NK-92 (cell line): ENCODE results near the gene LCN15.
"Not testable (repeated sequence)": the region's sequence is repeated elsewhere in the genome, so short reads cannot be mapped to it uniquely, and the experiment has no call there.

Experiments used
- DNase-seq: peaks from one replicate; lab custom pipeline; 2025; ENCODE audit not compliant: unreplicated experiment; lab: John Stamatoyannopoulos, UW

The LCN15 gene

DNA sequence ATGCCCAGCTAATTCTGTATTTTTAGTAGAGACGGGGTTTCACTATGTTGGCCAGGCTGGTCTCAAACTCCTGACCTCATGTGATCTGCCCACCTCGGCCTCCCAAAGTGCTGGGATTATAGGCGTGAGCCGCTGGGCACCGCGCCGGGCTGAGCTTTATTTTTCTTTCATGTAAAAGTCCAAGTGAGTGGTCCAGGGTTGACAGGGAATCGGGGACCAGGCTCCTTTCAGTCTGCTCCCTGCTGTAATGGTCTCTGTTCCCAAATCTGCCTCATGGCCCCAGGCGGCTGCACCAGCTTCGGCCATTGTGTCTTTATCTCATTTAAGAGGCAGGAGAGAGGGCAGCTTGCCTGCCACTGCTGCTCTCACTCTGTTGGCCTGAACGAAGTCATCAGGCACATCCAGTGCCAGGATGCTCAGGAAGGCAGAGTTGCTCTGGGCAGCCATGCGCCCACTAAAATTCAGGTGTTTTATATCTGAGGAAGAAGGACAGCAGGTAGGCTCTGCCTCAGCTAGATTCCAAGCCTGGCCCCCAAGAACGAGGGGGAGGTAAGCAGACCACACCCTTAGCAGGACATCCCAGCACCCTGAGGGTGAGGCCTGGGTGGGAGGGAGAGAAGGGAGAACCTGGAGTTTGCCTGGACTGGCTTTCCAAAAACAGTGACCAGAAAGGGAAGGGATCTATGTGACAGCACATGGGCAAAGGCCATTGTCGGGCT is 30.1 kb upstream of the LCN15 start:
- DNase-seq, result no peak

DNA sequence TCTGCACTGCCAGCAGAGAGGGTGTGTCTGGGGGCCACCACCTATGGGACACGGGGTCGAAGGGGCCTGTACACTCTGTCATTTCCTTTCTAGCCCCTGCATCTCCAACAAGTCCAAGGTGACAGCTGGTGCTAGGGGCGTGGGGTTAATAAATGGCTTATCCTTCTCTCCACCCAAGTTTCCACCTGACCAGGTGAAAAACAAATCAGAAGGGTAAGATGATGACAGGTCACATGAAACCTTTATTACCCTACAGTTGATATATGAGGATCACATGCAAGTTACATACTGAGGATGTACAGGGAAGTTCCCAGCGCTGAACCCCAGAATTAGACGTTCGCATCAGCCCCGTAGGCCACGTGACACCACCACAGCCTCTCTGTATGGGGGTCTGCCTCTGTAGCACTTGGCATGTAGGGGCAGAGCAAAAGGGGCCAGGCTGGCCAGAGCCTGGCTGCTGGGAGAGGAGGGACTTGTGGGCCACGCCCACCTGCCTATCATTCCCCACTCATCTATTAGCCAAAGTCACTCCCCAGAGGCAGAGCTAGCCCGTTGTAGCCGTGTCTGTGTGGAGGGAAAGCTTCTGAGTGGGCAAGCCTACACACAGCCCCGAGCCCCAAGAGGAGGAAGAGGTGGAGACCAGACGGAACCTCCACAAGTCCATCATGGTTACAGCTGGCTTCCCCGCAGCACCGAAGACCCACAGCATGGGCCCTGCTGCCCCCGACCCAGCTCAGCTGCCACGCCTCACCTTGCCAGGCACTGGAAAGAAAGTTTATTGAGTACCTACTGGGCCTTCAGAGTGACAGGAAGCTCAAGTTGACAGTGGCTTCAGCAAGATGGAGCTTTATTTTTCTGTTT is 29.0 kb upstream of the LCN15 start:
- DNase-seq, result no peak

DNA sequence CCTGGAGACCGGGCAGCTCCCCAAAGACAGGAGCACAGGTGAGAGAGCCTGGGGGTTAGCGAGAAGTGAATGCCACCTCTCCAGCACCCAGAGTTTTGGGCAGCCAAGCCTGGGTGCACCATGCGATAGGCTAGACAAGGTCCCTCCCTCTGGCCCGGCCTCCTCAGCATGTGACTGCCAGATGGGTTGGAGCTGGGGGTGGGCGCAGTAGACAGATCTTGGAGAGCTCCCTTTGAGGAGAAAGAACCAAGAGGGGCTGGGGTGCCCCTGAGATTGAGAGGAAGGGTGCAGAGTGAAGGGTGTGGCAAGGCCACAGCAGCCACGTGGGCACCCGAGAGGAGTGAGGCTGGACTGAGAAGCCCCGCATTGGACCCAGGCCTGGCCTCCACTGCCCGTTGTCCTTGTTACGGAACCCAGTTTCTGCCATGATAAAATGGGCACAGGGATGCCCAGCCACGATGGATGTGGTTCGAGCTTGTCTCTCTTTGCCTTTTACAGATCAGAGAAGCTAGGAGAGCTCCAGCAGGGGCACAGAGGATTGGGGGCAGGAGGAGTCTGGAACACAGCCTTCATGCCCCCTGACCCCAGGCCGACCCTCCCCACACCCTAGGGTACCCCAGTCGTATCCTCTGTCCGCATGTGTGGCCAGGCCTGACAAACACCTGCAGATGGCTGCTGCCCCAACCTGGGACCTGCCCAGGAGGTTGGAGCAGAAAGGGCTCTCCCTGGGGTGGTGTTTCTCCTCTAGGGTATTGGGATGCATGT is 28.2 kb upstream of the LCN15 start:
- DNase-seq, result no peak

DNA sequence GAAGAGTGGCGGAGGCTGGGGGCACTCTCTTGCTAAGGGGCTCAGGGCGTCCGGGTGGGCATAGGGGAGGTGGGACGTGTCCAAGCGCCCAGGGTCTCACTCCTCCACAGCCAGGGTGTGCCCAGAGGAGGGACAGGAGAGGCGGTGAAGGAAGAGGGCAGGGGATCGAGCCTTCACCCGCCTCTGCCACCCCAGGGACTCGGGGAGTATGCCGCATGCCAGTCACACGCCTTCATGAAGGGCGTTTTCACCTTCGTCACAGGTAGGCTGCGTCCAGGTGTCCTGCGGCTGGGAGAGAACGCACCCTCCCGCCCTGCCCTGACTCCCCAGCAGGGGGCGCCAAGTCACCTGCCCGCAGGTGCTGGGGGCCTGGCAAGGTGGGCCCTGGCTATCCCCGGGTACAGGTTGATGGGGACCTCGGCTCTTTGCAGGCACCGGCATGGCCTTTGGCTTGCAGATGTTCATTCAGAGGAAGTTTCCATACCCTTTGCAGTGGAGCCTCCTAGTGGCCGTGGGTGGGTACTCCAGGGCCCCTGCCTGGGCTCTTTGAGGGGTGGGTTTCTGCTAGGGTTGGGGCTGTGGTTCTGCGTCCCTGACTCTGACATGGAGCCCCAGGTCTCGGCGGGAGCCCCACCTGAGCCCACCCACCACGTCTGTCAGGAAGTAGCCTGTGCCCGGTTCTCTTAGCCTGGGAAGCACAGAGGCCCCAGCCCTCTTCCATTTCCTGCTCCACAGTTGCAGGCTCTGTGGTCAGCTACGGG is 27.4 kb upstream of the LCN15 start:
- no peak for DNase-seq

DNA sequence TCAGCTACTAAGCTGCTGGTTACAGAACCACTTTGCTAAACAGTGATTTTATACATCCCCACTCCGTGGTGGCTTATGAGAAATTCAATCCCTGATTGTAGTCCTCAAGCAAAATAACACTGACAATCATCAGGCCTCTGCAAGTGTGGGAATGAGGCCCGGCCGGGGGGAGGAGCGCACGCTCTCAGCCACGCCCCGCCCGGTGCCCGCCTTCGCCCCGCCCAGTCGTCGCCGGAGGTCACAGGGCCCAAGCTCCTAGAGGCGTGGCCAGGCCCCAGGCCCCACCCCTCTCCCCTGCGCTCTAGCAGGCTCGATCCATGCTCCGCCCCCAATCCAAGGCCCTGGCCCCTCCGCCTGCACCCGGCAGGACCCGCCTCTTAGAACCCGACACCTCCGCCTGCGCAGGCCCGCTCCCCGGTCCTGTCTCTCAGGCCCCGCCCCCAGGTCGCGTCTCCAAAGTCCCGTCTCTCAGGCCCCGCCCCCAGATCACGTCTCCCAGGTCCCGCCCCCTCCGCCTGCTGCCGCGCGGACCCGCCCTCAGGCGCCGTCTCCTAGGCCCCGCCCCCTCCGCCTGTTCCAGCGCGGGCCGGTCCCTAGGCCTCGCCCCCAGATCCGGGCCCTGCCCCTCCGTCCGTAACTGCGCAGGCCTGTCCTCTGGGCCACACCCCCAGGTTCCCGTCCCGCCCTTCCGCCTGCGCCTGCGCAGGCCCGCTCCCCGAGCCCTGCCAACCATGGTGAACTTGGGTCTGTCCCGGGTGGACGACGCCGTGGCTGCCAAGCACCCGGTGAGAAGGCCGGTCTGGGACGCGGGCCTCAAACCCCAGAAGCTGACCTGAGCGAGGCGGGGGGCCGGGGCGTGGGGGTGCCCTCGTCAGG is 26.6 kb upstream of the LCN15 start, which contains the start of gene TMEM141:
Gene TMEM141 (plus strand): TSS at position 705 of the 876 bp plus-strand sequence. CDS start 27 bp downstream, at position 732.
- DNase-seq, result peak; percentile 98

DNA sequence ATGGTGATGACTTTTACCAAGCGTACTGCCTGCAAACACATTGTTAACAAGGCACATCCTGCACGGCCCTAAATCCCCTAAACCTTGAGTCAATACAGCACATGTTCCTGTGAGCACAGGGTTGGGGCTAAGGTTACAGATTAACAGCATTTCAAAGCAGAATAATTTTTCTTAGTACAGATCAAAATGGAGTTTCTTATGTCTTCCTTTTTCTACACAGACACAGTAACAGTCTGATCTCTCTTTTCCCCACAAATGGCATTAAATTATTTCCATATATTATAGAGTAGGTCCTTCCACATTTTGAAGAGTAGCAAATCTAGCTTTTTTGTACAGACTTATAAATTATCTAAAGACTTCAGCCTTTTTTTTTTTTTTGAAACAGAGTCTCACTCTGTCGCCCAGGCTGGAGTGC is 25.2 kb upstream of the LCN15 start:
- DNase-seq, result no peak

DNA sequence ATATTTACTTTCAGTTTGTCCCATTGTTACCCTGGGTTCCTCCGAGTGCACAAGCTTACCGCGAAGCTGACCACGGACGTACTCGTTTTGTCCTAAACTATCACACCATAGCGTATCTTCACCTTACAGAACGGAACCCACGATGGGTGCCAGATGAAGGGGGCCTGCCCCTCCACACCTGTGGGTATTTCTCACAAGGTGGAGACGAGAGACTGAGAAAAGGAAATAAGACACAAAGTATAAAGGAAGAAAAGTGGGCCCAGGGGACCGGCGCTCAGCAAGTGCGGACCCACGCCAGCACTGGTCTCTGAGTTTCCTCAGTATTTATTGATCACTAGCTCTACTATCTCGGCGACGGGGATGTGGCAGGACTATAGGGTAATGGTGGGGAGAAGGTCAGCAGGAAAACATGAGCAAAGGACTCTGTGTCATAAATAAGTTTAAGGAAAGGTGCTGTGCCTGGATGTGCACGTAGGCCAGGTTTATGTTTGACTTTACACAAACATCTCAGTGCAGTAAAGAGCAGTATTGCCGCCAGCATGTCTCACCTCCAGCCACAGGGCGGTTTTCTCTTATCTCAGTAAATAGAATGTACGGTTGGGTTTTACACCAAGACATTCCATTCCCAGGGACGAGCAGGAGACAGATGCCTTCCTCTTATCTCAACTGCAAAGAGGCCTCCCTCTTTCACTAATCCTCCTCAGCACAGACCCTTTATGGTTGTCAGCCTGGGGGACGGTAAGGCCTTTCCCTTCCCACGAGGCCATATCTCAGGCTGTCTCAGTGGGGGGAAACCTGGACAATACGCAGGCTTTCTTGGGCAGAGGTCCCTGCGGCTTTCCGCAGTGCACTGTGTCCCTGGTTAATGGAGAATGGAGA is 24.6 kb upstream of the LCN15 start:
- not testable (repeated sequence) for DNase-seq

DNA sequence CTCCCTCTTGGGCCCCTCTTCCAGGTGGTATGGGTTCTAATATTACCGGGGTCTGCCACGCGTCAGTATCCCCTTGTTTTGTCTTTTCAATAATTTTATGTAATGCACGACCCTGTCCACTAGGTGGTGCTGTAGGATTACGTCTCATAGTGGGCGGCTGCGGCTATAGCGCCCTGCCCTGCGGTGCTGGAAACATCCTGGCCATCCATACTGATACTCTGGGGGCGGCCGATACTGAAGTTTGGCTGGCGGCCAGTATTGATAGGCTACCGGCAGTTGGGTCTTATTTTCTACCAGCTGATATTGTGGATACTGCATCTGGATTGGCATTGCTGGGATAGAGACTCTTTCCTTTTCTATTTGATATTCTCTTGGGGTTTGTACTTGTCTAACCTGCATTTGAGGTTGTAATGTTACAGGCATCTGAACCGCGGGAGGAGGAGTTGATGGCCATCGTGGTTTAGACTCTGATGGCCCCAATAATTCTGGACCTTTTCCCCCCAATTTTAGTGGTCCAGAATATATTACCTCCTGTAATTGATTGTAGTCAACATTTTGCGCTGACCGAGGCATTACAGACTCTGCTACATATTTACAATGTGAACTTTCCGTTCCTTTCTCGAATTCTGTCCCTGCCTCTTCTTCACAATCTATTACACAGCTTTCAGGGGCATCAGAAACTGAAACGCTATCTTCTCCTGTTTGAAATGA is 23.5 kb upstream of the LCN15 start:
- no peak for DNase-seq

DNA sequence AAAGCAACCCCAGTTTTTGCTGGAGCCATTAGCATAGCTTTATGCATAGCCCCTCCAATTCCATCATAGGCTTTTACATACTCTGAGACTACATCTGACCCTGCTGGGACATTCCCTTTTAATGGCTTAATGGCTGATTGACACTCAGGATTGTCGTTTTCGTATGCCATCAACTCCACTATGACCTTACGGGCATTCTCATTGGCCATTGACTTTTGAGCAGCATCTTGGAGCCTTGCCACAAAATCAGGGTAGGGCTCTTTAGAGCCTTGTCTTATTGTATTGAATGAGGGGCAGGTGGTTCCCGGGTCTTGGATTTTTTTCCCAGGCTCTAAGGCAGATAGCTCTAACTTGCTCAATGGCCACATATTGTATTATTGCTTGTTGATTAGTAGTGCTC is 22.7 kb upstream of the LCN15 start:
- not testable (repeated sequence) for DNase-seq

DNA sequence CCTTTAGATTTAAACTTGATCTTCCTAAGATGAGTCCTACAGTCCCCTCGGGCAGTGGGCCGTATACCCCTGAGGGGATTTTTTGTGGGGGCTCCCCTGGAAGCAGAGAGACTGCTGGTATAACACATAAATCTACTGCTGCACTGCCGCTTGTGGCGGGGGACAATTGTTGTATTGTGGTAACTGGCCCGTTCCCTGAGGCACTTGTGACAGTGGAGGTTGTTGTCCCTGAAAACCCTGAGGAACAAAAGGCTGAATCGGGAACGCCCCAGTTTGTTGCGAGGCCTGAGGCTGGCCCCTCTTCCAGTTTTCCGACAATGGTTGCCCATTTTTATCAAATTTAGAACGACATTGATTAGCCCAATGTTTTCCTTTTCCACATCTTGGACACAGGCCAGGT is 22.1 kb upstream of the LCN15 start:
- no peak for DNase-seq

DNA sequence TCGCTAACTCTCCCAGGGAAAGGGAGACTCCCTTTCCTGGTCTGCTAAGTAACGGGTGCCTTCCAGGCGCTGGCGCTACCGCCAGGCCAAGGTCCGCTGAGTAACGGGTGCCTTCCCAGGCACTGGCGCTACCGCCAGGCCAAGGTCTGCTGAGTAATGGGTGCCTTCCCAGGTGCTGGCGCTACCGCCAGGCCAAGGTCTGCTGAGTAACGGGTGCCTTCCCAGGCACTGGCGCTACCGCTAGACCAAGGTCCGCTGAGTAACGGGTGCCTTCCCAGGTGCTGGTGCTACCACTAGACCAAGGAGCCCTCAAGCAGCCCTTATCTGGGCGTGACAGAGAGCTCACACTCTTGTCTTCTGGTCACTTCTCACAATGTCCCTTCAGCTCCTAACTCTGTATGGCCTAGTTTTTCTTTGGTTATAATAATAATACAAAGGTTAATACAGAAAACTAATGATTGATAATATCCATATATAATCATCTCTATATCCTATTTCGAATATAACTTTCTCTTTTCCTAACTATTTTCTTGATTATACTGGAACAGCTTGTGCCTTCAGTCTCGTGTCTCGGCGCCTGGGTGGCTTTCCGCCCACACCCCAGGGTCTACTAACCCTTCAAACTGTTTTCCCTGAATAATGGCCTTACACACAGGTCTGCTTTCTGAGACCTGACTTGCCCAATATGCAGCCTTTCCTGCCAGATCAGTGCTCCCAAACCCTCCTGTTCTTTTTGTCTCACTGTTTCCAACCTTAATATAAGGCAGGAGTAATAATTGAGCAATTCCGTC is 21.4 kb upstream of the LCN15 start:
- DNase-seq, result not testable (repeated sequence)

DNA sequence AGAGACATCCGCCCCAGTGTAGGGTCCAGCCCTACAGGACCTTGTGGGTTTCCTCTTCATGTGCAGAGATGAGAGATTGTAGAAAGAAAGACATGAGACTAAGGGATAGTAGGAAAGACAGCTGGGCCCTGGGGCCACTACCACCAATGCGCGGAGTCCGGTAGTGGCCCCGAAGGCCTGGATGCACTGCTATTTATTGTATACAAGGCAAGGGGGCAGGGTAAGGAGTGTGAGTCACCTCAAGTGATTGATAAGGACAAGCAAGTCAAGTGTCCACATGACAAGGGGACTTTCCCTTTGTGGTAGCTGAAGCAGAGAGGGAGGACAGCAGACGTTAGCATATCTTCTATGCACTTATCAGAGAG is 20.7 kb upstream of the LCN15 start:
- no peak for DNase-seq

DNA sequence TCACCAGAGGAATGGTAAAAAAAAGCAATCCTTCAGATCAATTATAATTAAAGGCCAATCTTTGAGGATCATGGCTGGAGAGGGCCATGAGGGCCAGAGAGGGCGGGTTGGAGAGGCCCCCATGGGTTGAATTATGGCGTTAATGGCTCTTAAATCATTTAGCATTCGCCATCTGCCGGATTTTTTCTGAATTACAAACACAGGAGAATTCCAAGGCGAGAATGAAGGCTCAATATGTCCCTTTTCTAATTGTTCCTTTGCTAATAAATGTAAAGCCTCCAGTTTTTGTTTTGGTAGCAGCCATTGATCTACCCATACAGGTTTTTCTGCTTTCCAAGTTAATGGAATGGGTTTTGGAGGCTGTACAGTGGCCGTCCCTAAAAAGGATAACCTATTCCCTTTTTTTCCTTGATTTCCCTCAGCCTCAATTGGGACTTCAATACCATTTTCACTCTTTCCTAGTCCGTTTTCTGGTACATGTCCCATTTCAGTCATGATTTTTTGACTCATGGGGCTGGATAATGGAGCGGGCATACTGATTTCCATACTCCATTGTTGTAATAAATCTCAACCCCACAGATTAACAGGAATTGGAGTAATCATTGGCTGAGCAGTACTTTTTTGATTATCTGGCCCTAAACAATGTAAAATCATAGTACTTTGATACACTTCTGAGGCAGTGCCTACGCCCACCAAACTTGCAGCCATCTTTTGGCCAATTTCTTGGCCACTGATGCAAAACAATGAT is 20.1 kb upstream of the LCN15 start:
- no peak for DNase-seq

DNA sequence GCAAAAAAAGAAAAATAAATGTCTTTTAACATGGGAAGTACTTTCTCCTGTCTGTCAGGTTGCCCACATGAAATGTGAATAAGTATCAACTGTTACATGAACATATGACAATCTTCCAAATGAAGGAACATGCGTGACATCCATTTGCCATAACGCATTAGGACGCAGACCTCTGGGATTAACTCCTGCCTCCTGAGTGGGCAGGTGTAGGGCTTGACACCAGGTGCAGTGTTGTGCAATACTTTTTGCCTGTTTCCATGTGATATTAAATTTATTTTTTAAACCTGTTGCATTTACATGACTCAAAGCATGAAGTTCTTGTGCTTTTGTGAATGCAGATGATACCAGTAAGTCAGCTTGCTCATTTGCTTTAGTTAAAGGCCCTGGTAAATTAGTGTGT is 18.1 kb upstream of the LCN15 start:
- no peak for DNase-seq

DNA sequence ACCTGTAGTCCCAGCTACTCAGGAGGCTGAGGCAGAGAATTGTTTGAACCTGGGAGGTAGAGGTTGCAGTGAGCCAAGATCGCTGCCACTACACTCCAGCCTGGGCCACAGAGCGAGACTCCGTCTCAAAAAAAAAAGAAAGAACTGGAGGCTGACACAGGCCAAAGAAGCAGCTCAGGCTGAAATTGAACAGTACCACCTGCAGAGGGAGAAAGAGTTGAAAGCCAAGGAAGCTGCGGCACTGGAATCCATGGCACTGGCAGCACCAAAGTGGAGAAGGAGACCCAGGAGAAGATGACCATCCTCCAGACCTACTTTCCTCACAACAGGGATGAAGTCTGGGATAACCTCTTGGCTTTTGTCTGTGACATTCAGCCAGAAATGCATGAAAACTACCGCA is 15.5 kb upstream of the LCN15 start:
- no peak for DNase-seq

DNA sequence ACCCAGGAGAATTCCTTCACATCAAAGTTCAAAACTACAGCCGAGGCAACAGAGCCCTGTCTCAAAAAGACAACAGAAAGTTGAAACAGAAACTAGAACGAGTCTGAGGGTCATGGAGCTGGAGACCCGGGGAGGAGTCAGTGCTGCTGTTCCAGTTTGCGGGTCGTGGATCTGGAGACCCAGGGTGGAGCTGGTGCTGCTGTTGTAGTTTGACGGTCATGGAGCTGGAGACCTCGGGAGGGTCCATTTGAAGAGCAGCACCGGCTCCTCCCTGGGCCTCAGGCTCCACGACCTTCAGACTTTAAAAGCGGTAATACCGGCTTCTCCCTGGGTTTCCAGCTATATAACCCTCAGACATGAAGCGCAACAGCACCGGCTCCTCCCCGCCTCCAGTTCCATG is 13.0 kb upstream of the LCN15 start:
- DNase-seq, result no peak

DNA sequence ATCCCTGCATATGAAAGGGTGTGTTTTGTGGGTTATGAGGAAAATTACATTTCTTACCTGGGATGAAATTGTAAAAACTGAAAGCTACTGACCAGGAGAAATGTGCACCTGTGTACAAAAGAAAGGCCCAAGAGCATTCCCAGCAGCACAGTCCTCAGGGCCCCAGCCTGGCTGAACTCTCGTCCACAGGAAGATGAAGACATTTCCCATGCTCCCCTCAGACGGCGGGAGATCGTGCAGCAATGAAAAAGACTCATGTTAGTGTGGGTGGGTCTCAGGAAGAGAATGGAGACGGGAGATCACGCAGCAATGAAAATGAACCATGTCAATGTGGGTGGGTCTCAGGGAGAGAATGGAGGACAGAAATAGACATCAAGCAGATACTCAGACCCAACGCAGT is 12.6 kb upstream of the LCN15 start:
- no peak for DNase-seq
